ENCODE data around the gene COG5.

Gene COG5

GRCh38 chr7:107387573-107388219, 176.0 kb downstream of the COG5 start:
- H3K27ac ChIP-seq (ENCODE audit: low read depth, low read length), result no peak overlapping the region
- no peaks in the 10 kb centered on the region for H3K36me3 ChIP-seq (ENCODE audit: control insufficient read depth in 1 of 2, insufficient read depth in 2 of 2, low read length in 2 of 2)
- no peak overlapping the region for H3K4me3 ChIP-seq (ENCODE audit: low read depth in 1 of 2, low read length in 2 of 2)
- no peak overlapping the region for H3K9ac ChIP-seq (ENCODE audit: low read depth in 1 of 2, low read length in 2 of 2)
- no peaks in the 10 kb centered on the region for H3K4me1 ChIP-seq (ENCODE audit: control insufficient read depth in 1 of 2, insufficient read depth in 2 of 2, low read length in 2 of 2)
- H3K9me3 ChIP-seq (ENCODE audit: control insufficient read depth in 1 of 2, low read length in 2 of 2), result no peaks in the 10 kb centered on the region
- no peaks in the 10 kb centered on the region for H3K27me3 ChIP-seq (ENCODE audit: control insufficient read depth in 1 of 2, insufficient read depth in 2 of 2, low read length in 2 of 2)

GRCh38 chr7:107387128-107387527, 176.6 kb downstream of the COG5 start:
- Histone ChIP-seq H3K27me3 (ENCODE audit: control insufficient read depth in 1 of 2, insufficient read depth in 2 of 2, low read length in 2 of 2) (no peaks in the 10 kb centered on the region), H3K9me3 (ENCODE audit: control insufficient read depth in 1 of 2, low read length in 2 of 2) (no peaks in the 10 kb centered on the region), H3K27ac (ENCODE audit: low read depth, low read length) (no peak overlapping the region), H3K36me3 (ENCODE audit: control insufficient read depth in 1 of 2, insufficient read depth in 2 of 2, low read length in 2 of 2) (no peaks in the 10 kb centered on the region), H3K9ac (ENCODE audit: low read depth in 1 of 2, low read length in 2 of 2) (no peak overlapping the region), H3K4me3 (ENCODE audit: low read depth in 1 of 2, low read length in 2 of 2) (no peak overlapping the region), H3K4me1 (ENCODE audit: control insufficient read depth in 1 of 2, insufficient read depth in 2 of 2, low read length in 2 of 2) (no peaks in the 10 kb centered on the region)

- Histone ChIP-seq H3K9me3 (ENCODE audit: control insufficient read depth in 1 of 2, low read length in 2 of 2) (no peaks in the 10 kb centered on the region), H3K9ac (ENCODE audit: low read depth in 1 of 2, low read length in 2 of 2) (no peak overlapping the region), H3K4me3 (ENCODE audit: low read depth in 1 of 2, low read length in 2 of 2) (no peak overlapping the region), H3K4me1 (ENCODE audit: control insufficient read depth in 1 of 2, insufficient read depth in 2 of 2, low read length in 2 of 2) (no peaks in the 10 kb centered on the region), H3K27me3 (ENCODE audit: control insufficient read depth in 1 of 2, insufficient read depth in 2 of 2, low read length in 2 of 2) (no peaks in the 10 kb centered on the region), H3K27ac (ENCODE audit: low read depth, low read length) (no peak overlapping the region), H3K36me3 (ENCODE audit: control insufficient read depth in 1 of 2, insufficient read depth in 2 of 2, low read length in 2 of 2) (no peaks in the 10 kb centered on the region)
These were observed 177.1 kb downstream of the COG5 start for GRCh38 chr7:107386548-107387102.

- Histone ChIP-seq H3K36me3 (ENCODE audit: control insufficient read depth in 1 of 2, insufficient read depth in 2 of 2, low read length in 2 of 2) (no peaks in the 10 kb centered on the region), H3K27ac (ENCODE audit: low read depth, low read length) (no peak overlapping the region), H3K9me3 (ENCODE audit: control insufficient read depth in 1 of 2, low read length in 2 of 2) (no peaks in the 10 kb centered on the region), H3K9ac (ENCODE audit: low read depth in 1 of 2, low read length in 2 of 2) (no peak overlapping the region), H3K4me1 (ENCODE audit: control insufficient read depth in 1 of 2, insufficient read depth in 2 of 2, low read length in 2 of 2) (no peaks in the 10 kb centered on the region), H3K4me3 (ENCODE audit: low read depth in 1 of 2, low read length in 2 of 2) (no peak overlapping the region), H3K27me3 (ENCODE audit: control insufficient read depth in 1 of 2, insufficient read depth in 2 of 2, low read length in 2 of 2) (no peaks in the 10 kb centered on the region)
These were observed 179.7 kb downstream of the COG5 start for GRCh38 chr7:107384025-107384424.

GRCh38 chr7:107383203-107383602, 180.5 kb downstream of the COG5 start:
- H3K9ac ChIP-seq (ENCODE audit: low read depth in 1 of 2, low read length in 2 of 2), result no peak overlapping the region
- no peak overlapping the region for H3K4me3 ChIP-seq (ENCODE audit: low read depth in 1 of 2, low read length in 2 of 2)
- H3K27me3 ChIP-seq (ENCODE audit: control insufficient read depth in 1 of 2, insufficient read depth in 2 of 2, low read length in 2 of 2), result no peaks in the 10 kb centered on the region
- H3K36me3 ChIP-seq (ENCODE audit: control insufficient read depth in 1 of 2, insufficient read depth in 2 of 2, low read length in 2 of 2), result no peaks in the 10 kb centered on the region
- no peak overlapping the region for H3K27ac ChIP-seq (ENCODE audit: low read depth, low read length)
- no peaks in the 10 kb centered on the region for H3K9me3 ChIP-seq (ENCODE audit: control insufficient read depth in 1 of 2, low read length in 2 of 2)
- no peaks in the 10 kb centered on the region for H3K4me1 ChIP-seq (ENCODE audit: control insufficient read depth in 1 of 2, insufficient read depth in 2 of 2, low read length in 2 of 2)

GRCh38 chr7:107381453-107381852, 182.3 kb downstream of the COG5 start:
- no peaks in the 10 kb centered on the region for H3K4me1 ChIP-seq (ENCODE audit: control insufficient read depth in 1 of 2, insufficient read depth in 2 of 2, low read length in 2 of 2)
- H3K27me3 ChIP-seq (ENCODE audit: control insufficient read depth in 1 of 2, insufficient read depth in 2 of 2, low read length in 2 of 2), result no peaks in the 10 kb centered on the region
- no peak overlapping the region for H3K4me3 ChIP-seq (ENCODE audit: low read depth in 1 of 2, low read length in 2 of 2)
- H3K9me3 ChIP-seq (ENCODE audit: control insufficient read depth in 1 of 2, low read length in 2 of 2), result no peaks in the 10 kb centered on the region
- H3K27ac ChIP-seq (ENCODE audit: low read depth, low read length), result no peak overlapping the region
- H3K36me3 ChIP-seq (ENCODE audit: control insufficient read depth in 1 of 2, insufficient read depth in 2 of 2, low read length in 2 of 2), result no peaks in the 10 kb centered on the region
- no peak overlapping the region for H3K9ac ChIP-seq (ENCODE audit: low read depth in 1 of 2, low read length in 2 of 2)

- H3K4me1 ChIP-seq (ENCODE audit: control insufficient read depth in 1 of 2, insufficient read depth in 2 of 2, low read length in 2 of 2), result no peaks in the 10 kb centered on the region
- no peak overlapping the region for H3K27ac ChIP-seq (ENCODE audit: low read depth, low read length)
- no peak overlapping the region for H3K9ac ChIP-seq (ENCODE audit: low read depth in 1 of 2, low read length in 2 of 2)
- H3K4me3 ChIP-seq (ENCODE audit: low read depth in 1 of 2, low read length in 2 of 2), result no peak overlapping the region
- no peaks in the 10 kb centered on the region for H3K27me3 ChIP-seq (ENCODE audit: control insufficient read depth in 1 of 2, insufficient read depth in 2 of 2, low read length in 2 of 2)
- H3K9me3 ChIP-seq (ENCODE audit: control insufficient read depth in 1 of 2, low read length in 2 of 2), result no peaks in the 10 kb centered on the region
- H3K36me3 ChIP-seq (ENCODE audit: control insufficient read depth in 1 of 2, insufficient read depth in 2 of 2, low read length in 2 of 2), result peaks cover 0 to 6% of the 10 kb centered on the region in 2 donors
These were observed 190.4 kb downstream of the COG5 start for GRCh38 chr7:107373354-107373753.

GRCh38 chr7:107372298-107372697, 191.4 kb downstream of the COG5 start:
- no peak overlapping the region for H3K27ac ChIP-seq (ENCODE audit: low read depth, low read length)
- no peak overlapping the region for H3K9ac ChIP-seq (ENCODE audit: low read depth in 1 of 2, low read length in 2 of 2)

GRCh38 chr7:107370816-107371215, 192.9 kb downstream of the COG5 start:
- H3K27me3 ChIP-seq (ENCODE audit: control insufficient read depth in 1 of 2, insufficient read depth in 2 of 2, low read length in 2 of 2), result no peaks in the 10 kb centered on the region
- no peak overlapping the region for H3K4me3 ChIP-seq (ENCODE audit: low read depth in 1 of 2, low read length in 2 of 2)
- H3K4me1 ChIP-seq (ENCODE audit: control insufficient read depth in 1 of 2, insufficient read depth in 2 of 2, low read length in 2 of 2), result no peaks in the 10 kb centered on the region
- no peak overlapping the region for H3K27ac ChIP-seq (ENCODE audit: low read depth, low read length)
- peaks cover 0 to 6% of the 10 kb centered on the region in 2 donors for H3K36me3 ChIP-seq (ENCODE audit: control insufficient read depth in 1 of 2, insufficient read depth in 2 of 2, low read length in 2 of 2)
- H3K9me3 ChIP-seq (ENCODE audit: control insufficient read depth in 1 of 2, low read length in 2 of 2), result no peaks in the 10 kb centered on the region
- H3K9ac ChIP-seq (ENCODE audit: low read depth in 1 of 2, low read length in 2 of 2), result no peak overlapping the region

More at GRCh38 chr7:107372298-107372697, 191.4 kb downstream of the COG5 start:
- peaks cover 0 to 6% of the 10 kb centered on the region in 2 donors for H3K36me3 ChIP-seq (ENCODE audit: control insufficient read depth in 1 of 2, insufficient read depth in 2 of 2, low read length in 2 of 2)
- no peak overlapping the region for H3K4me3 ChIP-seq (ENCODE audit: low read depth in 1 of 2, low read length in 2 of 2)
- H3K4me1 ChIP-seq (ENCODE audit: control insufficient read depth in 1 of 2, insufficient read depth in 2 of 2, low read length in 2 of 2), result no peaks in the 10 kb centered on the region
- no peaks in the 10 kb centered on the region for H3K27me3 ChIP-seq (ENCODE audit: control insufficient read depth in 1 of 2, insufficient read depth in 2 of 2, low read length in 2 of 2)
- H3K9me3 ChIP-seq (ENCODE audit: control insufficient read depth in 1 of 2, low read length in 2 of 2), result no peaks in the 10 kb centered on the region

GRCh38 chr7:107364787-107365186, 198.9 kb downstream of the COG5 start:
- H3K4me1 ChIP-seq (ENCODE audit: control insufficient read depth in 1 of 2, insufficient read depth in 2 of 2, low read length in 2 of 2), result no peaks in the 10 kb centered on the region
- no peak overlapping the region for H3K27ac ChIP-seq (ENCODE audit: low read depth, low read length)
- peaks cover 11 to 22% of the 10 kb centered on the region in 2 donors for H3K36me3 ChIP-seq (ENCODE audit: control insufficient read depth in 1 of 2, insufficient read depth in 2 of 2, low read length in 2 of 2)
- no peak overlapping the region for H3K9ac ChIP-seq (ENCODE audit: low read depth in 1 of 2, low read length in 2 of 2)
- no peaks in the 10 kb centered on the region for H3K27me3 ChIP-seq (ENCODE audit: control insufficient read depth in 1 of 2, insufficient read depth in 2 of 2, low read length in 2 of 2)
- peaks cover 6 to 8% of the 10 kb centered on the region in 2 donors for H3K9me3 ChIP-seq (ENCODE audit: control insufficient read depth in 1 of 2, low read length in 2 of 2)
- no peak overlapping the region for H3K4me3 ChIP-seq (ENCODE audit: low read depth in 1 of 2, low read length in 2 of 2)

Data from duodenal mucosa (tissue), 2 donors.